MV-4-11 (cell line): Measurements from ENCODE around the gene CDKN2D.
"Not testable (repeated sequence)": the region's sequence is repeated elsewhere in the genome, so short reads cannot be mapped to it uniquely, and the experiment has no call there.

Experiments
- DNase-seq: peaks from one replicate; lab custom pipeline; 2025; lab: John Stamatoyannopoulos, UW

The CDKN2D gene

DNA sequence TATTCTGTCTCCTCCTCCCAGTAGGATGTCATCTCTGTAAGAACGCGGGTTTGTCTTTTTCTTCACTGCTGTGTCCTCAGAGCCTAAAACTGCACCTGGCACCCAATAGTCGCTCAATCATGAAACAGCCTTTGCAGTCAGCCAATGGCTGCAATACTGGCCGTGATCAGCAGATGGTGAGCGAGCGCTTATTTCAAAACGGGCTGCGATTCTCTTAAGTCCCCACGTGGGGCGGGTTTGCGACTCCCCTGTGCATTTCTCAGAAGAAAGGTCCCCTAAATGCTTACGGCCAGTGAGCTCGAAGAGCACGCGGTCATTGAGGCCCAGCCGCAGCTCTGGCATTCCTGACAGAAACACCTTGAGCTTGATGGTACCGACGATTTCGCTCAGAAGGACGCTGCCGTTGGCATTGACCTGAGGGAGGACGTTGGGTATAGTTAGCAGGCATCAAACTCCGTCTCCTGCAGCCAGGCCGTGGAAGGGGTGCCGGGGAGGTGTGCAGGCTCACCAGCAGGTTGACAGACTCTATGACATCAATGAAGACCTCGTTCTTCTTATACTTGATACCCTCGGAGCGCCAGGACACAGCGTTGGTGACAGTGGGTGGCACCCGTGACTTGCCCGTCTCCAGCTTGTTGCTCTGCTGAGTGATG is 12.3 kb upstream of the CDKN2D start:
- peak; percentile 94 for DNase-seq

DNA sequence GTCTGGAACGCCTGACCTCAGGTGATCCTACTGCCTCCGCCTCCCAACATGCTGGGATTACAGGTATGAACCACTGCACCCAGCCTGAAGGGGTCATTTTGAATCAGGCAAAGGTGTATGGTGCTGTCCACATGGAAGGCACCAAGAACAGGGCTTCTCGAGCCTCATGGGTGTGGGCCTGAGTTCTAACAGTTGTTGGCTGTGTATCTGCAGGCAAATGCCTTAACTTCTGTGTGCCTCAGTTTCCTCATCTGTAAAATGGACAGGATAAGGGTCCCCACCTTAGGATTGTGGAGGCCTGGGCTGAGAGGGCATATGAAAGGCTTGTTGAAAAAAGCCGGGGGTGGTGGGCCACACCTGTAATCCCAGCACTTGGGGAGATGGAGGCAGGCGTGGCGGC is 9.2 kb upstream of the CDKN2D start:
- DNase-seq = no peak

DNA sequence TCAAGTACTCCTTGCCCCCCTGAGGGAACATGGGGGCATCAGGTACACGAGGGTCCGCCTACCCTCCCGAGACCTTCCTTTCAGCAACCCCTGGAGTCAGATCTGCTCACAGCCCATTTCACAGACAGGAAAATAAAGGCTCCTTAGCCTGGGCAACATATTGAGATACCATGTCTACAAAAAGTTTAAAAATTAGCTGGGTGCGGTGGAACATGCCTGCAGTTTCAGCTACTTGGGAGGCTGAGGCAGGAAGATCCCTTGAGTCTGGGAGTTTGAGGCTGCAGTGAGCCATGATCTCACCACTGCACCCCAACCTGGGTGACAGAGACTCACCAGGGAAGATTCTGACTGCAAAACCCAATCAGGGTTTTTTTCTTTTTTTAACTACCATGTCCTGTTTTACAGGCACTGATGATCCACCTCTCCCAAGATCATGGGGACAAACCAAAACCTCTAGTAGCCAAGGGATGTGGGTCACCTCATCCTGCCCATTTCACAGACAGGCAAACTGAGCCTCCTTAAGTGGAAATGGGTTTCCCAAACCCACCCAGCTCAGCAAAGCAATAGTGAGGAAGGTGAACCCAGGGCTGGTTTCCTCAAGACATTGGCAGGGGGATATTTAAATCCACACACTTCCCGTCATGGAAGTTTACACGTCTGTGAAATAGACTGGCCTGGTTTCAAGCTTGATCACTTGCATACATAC is 6.4 kb upstream of the CDKN2D start:
- DNase-seq = no peak

DNA sequence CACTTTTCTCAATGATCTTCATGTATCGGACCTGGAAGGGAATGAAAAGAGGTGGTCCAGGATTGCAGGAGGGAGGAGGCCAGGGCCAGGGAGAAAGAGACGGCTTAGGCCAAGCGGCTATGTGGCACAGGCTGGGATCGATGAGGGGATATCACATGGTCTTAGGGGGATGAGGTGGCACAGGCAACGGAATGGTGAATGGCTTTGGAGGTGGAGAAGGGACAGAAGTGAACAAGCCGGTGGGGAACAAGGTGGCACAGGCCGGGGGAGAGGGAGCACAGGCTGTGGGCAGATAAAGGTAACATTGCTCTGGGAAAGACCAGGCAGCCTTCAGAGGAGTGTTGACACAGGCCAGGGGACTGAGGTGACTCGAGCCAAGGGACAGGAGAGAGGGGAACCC is 5.7 kb upstream of the CDKN2D start:
- DNase-seq = no peak

DNA sequence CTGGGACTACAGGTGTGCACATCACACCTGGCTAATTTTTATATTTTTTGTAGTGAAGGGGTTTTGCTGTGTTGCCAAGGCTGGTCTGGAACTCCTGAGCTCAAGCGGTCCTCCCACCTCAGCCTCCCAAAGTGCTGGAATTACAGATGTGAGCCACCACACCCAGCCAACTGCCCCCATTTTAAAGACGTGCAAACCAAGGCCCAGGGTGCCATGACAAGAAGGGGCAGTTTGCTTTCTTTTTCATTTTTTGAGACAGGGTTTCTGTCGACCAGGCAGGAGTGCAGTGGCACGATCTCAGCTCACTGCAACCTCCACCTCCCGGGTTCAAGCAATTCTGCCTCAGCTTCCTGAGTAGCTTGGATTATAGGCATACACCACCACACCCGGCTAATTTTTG is 5.0 kb upstream of the CDKN2D start:
- not testable (repeated sequence) for DNase-seq

DNA sequence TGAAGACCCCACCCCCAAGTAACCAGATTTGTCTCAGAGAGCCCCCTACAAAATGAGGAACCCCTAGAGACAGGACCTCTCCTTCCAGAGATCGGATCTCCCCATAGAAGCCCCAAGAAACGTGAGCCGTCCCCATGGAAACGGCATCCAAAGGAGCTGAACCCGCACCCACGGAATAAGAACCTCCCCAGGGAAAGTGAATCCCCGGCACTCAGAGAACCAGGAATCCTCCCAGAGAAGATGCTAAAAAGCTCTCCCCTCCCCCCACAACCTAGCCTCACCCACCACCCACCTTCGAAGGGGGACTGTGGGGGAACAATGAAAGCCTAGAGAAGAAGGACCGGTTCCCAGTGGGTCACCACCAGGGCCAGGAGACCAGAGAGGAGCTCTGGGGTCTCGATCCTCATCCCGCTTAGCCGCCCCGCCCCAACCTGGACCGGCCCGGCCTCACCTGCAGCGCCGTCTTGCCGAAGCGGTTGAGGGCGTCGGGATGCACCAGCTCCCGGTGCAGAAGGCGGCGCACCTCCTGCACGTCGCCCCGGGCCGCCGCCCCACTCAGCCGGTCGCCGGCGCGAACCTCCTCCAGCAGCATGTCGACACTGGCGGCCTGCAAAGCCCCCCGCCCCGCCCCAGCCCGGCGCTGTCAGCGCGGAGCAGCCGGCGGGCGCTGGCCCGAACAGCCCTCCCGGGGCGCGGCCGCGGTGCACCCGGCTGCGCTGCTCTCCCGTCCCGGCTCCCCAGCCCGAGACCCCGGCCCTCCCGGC is 535 bp downstream of the CDKN2D start:
- no peak for DNase-seq

DNA sequence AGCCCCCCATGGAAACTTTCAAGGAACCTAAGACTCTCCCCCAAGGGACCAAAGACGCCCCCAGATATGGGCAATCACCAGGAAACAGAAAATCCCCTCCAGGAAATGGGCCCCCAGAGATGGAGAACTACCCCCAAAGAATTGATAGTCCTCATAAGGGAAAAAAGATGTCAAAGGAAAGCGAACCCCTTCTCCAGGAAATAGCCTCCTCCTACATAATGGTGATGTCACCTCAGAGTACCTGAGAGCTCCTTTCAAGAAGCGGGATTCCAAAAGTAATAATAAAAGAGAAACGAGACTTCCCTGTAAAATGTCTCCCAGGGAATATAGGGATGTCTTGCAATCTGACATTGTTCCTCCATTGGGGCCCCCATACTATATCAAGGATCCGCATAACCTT is 1.1 kb downstream of the CDKN2D start:
- no peak for DNase-seq

DNA sequence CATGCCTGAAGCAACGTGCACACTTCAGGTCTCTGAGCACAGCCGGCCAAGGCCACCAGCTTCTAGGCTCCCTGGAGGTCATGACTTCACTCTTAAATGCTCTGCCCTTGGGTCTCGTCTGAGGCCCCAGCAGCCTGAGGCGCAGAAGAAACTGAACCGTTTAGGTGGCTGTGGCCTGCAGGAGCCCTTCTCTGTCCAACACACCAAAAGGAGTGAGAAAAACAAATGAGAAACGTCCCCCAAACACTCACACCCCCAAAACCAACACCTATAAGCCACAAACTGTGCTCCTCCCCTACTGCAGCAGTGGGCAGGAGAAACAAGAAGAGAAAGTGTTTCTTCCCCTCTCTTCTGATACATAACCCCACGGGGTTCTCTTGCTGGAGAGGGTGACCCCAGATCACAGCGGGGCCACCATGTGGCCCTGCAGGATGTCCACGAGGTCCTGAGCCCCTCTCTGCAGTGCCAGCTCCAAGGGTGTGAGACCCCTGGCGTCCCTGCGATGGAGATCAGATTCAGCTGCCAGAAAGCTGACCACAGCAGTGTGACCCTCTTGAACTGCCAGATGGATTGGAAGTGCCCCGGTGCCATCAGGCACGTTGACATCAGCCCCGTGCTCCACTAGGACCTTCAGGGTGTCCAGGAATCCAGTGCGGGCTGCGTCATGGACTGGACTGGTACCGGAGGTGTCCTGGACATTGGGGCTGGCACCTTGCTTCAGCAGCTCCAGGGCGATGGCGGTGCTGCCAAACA is 1.9 kb downstream of the CDKN2D start:
- peak; percentile 87 for DNase-seq

DNA sequence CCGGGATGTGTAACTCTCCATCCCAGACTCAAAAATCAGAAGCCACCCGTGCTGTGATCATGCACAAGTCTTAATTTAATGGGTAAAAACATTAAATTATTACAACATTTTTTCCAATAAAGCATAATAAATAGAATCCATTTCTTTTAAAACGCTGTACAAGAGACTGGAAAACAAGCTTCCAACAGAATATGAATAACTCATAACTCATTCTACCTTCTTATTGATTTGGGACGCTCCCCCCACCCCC is 2.4 kb downstream of the CDKN2D start:
- no peak for DNase-seq

DNA sequence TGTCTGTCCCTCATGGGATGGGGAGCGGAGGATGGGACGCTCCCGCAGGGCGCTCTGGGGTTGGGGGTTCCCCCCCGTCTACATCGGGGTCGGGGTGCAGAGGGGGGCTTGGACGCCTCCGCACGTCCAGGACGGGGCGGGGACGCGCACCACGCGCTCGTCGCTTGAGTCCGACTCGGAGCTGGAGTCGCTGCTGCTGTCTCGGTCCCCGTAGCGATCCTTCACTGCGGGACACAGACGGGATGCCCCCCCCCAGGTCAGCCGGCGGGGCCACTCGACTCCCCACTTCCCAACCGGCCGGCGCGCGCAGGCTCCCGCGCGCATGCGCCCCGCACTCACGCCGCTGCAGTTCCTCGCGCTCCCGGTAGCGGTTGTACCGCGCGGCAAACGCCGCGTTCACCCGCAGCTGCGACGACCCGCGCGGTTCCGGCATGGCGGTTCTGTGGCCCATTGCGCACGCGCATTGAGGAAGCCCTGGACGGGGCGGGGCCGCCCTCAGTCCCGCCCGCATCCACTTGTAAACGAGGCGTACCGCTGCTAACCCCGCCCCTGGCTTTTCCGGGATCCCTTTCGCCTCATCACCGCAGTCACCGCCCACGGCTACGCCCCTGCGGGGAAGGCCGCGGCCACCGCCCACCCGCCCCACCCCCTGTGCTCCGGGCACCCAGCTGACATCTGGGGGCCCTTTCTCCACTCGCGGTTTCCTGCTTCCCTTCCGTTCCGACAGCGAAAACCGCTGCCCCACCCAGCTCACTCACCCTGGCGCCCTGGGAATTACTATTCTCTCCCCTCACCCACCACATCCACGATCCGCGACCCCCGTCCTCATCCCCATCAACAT is 3.0 kb downstream of the CDKN2D start, which contains the start of gene KRI1:
Gene KRI1, minus strand, starts transcription at position 444 of the 841 bp plus-strand sequence. Its CDS starts 11 bp downstream, at position 433.
- peak; percentile 100 for DNase-seq

DNA sequence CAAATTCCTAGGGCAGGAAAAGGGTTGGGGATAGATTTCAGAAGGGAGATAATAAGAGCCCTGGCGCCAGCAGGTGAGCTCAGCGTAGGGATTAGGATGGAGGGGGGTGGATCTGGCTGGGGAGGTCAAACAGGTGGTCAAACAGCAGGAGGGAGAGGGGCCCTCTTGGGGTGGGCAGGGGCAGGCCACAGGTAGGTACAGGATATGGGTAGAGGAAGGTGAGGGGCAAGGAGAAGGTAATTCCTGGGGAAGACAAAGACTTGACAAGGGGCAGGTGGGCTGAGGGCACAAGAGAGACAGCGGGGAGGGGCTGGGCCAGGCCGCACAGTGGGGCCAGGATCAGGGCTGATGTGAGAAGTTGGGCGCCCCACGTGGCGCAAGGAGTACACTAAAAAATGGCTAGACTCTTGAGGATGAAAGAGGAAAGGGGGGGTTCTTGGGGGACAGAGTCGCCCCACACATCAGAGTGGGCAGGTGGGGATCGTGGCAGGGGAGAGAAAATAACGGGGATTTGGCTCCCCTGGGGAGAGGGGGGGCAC is 3.7 kb downstream of the CDKN2D start:
- DNase-seq = peak; percentile 73

DNA sequence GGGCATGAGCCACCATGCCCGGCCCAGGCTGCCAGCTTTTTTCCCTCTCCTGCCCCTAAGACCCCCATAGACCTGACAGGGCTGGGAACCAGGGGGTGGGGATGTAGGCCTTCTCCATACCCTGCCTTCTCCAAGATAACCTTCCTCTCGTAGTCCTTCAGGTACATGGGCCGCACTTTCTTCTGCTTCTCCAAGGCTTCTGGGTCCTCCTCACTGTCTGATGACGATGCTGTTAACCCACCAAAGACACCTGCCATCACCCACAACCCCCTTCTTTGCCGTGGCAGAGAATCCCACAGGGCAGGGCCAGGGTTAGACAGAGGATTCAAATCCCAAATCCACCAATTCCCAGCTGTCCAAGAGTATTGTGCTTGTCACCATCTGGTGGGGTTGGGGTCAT is 6.2 kb downstream of the CDKN2D start:
- no peak for DNase-seq

DNA sequence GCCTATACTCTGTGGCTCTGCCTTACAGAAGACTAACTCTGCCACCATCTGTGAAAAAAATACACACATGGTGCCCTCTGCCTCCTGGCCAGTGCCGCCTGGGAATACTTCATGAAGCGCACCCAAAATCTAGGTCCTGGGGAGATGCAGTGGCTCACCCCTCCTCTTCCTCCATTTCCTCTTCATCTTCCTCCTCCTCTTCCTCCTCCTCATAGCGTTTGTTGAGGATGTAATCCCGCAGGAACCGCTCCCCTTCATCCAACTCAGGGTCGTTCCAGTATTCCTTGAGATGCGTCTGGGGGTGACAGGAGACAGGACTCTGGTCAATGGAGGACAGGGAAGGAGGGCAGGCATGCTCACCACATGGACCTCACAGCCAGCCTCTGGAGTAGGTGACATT is 8.6 kb downstream of the CDKN2D start:
- DNase-seq = no peak

DNA sequence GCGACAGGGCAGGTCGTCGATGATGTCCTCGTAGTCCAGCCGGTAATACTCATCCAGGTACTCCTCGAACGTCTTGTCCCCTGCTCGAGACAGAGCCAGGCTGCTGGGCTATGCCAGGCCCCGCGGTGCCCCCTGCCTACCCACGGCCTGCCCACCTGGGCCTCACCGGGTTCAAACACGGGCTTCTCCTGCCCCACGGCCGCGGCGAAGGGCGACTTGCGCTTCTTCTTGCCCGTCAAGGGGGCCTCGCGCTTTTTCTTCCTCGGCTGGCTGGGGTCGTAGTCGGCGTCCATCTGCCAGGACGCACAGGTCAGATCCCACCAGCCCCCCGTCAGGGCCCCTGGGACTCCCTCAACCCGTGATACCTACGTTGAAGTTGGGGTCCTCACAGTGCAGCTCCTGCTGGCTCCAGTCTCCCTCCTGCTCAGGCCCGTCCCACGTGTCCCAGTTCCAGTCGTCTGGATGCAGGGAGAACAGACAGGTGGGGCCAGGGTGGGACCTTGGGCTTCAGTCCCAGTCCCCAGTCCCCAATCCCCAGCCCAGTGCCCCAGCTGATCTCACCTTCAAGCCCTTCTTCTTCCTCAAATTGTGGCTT is 11.1 kb downstream of the CDKN2D start:
- no peak for DNase-seq

DNA sequence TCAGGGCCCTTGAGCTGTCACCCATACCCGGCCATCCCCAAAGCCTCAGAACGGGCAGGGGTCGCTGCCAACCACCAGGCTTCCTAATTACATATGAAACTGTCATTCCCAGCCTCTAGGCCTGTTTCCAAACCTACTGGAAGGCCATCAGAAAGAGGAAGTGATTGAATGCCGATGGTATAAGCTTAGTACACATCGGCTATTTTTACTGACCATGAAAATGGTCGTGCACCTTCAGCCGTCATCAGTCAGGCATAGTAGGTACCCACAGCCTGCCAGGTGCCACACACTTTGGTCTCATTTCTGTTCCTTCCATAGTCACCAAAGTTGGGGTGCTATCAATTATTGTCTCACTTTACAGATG is 13.2 kb downstream of the CDKN2D start:
- peak; percentile 52 for DNase-seq

DNA sequence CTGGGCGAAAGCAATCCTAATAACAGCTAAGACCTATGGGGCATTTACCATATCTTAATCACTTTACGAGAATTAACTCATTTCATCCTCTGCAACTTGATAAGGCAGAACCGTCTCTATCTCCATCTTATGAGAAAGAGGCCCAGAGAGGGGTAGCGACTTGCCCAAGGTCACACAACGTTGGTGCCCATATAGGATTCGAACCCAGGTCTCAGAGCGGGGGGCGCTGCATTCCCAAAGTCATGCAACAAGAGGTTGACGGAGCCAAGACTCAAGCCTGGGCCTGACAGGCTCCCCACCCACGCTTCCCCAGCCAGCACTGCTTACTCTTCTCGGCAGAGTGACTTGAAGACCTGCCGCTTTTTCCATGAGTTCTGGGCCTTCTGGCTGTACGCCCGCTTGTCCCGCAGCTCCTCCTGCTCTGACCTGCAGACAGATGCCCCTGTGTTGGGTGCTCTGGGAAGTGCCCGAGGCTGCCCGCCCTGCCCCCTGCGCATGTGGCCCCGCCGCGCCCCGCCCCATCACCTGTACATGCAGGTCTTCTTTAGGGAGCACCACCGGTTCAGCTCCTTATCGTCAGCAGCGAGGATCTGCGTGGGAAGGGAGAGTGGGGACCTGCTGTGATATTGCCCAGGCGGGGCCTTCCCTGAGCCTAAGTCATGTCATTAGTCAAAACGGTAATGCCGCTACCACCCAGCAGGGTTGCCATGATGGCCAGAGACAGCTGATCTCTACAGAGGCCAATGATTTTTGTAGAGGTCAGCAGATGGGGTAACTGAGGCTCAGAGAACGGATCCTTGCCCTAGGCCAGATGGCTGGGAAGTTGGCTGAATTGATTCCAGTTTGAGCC is 13.8 kb downstream of the CDKN2D start:
- no peak for DNase-seq

DNA sequence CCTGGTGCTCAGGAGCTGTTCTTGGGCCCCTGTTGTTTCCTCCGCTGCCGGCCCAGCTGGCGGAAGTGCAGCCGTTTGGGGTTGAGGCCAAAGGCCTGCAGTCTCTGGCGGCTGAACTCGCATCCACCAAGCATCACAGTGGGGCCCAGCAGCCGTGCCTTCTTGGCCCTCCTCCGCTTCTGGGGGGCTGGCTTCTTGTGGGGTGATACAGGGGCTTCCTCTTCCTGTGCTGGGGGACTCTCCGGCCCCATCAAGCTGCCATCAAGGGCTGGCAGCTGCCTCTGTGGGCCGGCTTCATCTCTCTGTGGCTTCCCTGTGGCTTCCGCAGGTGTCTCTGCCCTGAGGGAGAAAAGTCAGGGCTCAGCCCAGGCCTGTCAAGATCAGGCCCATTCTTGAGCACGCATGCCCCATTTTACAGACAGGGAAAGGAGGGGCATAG is 14.8 kb downstream of the CDKN2D start:
- peak; percentile 84 for DNase-seq

DNA sequence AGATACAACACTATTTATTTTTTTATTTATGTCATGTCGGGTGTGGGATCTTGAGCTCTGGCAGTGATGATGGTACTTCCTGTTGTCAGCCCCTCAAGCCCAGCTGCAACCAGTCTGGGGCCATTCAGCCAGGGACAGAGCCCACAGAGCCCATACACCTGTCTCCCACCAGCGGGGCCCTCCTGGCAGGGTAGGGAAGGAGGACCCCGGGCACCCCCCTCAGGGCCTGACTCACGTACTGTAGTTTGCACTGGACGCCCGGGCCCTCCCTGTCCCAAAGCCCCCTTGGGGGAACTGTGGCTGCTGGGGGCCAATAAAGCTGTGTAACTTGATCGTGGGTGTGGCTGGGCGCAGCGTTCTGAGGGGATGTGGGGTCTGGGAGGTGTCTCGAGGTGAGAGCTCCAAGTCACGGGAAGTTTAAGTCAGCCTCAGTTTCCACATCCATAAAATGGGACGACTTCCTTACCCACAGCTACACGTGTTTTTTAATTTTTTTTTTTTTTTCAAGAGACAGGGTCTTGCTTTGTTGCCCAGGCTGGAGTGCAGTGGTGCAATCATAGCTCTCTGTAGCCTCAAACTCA is 15.6 kb downstream of the CDKN2D start:
- peak; percentile 50 for DNase-seq

DNA sequence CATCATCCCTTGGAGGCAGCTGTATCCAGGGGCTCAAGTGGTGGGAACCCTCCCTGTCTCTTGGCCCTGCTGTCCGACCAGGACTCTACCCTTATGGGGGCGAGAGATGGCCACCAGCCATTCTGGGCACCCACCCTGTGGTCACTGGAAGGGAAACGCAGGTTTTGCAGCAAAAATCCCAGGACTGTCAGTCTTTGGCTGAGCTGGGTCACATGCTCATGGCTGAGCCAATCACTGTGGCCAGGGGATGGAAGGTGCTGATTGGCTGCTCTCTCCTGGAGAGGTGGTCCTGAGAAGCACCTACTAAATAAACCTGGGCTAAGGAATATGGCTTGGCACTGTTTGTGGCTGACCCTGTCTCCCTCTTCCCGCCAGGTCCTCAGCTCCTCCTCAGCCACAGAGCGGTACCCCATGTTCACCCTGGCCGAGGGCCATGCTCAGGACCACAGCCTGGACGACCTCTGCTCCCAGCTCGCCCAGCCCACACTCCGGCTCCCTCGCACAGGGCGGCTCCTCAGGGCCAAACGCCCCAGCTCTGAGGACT is 16.2 kb downstream of the CDKN2D start:
- DNase-seq = peak; percentile 47
